Activated CD4-positive, CD25-positive, alpha-beta regulatory T cell treated with anti-CD3 and anti-CD28 coated beads, Interleukin-2, amount 50 U/mL, for 72 hours (primary cell): ENCODE measurements around the gene ARSH.
"Not testable (repeated sequence)": the region's sequence is repeated elsewhere in the genome, so short reads cannot be mapped to it uniquely, and the experiment has no call there.

Source experiments
- DNase-seq: peaks from one replicate; pipeline ENCODE4 v3.0.0; 2021

Gene ARSH, protein sequence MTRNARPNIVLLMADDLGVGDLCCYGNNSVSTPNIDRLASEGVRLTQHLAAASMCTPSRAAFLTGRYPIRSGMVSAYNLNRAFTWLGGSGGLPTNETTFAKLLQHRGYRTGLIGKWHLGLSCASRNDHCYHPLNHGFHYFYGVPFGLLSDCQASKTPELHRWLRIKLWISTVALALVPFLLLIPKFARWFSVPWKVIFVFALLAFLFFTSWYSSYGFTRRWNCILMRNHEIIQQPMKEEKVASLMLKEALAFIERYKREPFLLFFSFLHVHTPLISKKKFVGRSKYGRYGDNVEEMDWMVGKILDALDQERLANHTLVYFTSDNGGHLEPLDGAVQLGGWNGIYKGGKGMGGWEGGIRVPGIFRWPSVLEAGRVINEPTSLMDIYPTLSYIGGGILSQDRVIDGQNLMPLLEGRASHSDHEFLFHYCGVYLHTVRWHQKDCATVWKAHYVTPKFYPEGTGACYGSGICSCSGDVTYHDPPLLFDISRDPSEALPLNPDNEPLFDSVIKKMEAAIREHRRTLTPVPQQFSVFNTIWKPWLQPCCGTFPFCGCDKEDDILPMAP

DNA sequence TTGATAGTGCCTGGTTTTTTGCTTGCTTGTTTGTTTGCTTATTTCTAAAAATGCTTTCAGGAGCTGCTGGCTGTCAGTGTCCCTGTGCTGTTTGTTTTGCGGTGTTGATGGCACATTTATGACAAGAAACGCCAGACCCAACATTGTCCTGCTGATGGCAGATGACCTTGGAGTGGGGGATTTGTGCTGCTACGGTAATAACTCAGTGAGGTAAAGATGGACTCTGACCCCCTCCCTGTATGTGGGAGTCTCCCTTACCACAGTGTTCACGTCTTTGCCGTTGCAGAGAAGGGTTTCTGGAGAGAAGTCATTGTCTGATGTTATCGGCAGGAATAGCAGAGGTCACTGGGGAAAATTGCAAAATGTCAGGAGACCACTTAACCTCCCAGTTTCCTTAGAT lies at the start of gene ARSH:
ARSH (plus strand) TSS at position 52 of the 400 bp plus-strand sequence; CDS start at position 119, 67 bp downstream.
- no peak for DNase-seq

DNA sequence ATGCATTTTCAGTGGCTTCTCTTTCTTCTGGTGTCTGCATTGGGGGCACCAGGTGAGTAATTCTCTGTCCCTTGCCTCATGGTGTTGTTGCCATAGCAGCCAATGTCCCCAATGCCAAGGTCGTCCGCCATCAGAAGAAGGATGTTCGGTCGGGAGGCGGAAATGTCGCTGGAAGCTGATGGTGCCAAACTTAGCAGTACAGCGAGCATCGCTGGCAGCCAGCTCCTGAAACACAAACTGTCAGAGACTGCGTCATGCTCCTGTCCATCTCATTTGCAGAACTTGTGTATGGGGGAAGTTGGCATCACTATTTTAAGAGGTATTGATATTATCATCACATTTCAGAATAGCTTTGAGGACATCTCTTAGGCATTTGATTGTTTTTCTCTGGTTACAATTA lies 48.1 kb upstream of the ARSH start:
- no peak for DNase-seq

DNA sequence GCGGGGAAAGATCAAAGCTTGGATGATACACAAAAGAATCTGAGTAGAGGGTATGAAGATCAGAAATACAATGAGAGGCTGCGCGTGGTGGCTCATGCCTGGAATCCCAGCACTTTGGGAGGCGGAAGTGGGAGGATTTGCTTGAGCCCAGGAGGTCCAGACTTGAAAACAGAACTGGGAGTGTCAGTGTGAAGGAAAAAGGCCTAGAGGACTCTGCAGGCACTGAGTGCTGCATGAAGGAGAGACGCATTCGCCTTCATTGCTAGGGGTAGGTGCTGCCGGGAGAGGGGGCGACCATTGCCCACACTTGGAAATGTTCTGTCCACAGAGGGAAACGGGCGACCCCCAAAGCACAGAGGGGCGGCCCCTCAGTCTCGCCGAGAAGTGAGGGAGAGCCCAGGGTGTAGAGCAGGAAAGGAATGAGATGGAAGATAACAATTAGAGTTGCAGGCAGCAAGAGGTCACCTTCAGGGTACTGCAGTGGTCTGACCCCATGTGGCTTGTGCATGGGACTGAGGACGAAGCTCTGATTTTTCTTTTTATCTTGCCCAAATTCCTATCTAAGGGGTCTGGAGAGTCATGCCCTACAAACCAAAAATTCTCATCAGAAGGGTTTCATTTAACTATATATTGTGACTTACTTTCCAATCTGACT lies 45.4 kb upstream of the ARSH start:
- no peak for DNase-seq

DNA sequence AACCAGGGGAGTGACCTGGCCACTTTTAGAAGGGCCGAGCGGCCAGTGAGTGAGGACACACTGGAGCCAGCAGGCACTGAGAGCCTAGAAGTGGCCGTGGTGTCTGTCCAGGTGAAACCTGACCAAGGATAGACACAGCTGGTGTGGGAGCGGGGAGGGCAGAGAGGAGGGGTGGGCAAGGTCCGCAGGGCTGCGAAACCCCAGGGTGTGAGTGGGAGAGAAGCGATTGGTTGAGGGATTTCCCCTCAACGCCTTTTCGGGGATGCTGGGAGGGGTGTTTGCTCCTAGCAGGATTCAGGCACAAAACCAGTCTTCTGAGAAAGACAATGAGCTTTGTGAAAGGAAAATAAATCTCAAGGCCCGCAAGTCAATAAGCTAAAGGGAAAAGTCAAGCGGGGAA lies 44.0 kb upstream of the ARSH start:
- no peak for DNase-seq

DNA sequence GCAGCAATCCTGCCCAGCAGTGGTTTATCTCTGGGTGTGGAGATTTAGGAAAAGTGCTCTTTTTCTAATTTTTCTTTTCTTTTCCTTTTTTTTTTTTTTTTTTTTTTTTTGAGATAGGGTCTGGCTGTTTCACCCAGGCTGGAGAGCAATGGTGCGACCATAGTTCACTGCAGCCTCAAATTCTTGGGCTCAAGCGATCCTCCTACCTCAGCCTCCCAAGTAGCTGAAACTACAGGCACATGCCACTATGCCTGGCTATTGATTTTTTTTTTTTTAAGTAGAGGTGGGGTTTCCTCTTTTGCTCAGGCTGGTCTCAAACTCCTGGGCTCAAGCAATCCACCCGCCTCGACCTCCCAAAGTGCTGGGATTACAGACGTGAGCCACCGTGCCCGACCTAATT lies 42.9 kb upstream of the ARSH start:
- DNase-seq: not testable (repeated sequence)

DNA sequence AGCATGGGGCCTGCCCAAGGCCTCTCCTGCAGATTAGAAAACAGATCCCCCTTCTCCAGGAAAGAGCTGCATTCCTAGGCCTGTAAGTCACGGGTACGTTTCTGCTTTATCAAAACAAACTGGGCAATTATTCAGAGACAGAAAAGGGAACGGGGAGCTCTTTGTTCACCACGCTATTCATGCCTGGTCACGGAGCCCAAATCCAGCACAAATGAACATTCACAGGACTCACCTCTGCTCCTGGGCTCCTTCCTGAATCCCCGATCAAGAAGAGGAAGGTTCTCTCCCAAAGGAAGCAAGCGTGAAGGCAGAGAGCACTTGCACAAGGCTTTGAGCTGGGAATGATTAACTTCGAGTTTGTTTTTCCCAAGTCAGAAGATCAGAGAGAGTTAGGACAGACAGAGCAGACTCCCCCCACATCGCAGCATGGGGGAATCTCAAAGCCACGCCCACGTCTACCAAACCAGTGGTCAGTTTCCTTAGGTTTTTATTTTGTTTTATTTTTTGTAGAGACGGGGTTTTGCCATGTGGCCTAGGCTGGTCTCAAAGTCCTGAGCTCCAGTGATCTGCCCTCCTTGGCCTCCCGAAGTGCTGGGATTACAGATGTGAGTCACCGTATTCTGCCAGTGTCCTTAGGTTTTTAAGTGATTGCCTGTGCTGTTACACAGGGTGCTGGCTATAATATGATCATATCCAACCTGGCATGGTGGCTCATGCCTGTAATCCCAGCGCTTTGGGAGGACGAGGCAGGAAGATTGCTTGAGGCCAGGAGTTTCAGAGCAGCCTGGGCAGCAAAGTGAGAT lies 42.2 kb upstream of the ARSH start:
- DNase-seq: not testable (repeated sequence)

DNA sequence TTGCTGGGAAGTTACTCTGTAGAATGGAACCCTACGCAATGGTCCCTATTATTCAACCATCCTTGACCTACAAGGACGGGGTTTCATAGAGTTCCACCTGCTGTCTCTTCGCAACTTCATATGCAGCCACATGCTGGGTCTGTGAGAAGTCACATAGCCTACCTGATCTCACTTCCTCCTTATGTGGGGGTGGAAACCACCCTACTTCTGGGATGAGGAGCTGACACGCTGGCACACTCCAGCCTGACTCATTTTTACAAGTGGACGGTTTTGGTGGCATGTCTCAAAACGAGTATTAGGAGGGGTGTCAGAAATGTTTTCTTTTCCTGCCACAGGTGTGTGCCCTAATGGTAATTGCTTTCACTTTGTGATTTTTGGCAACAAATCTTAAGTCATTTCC lies 40.4 kb upstream of the ARSH start:
- no peak for DNase-seq

DNA sequence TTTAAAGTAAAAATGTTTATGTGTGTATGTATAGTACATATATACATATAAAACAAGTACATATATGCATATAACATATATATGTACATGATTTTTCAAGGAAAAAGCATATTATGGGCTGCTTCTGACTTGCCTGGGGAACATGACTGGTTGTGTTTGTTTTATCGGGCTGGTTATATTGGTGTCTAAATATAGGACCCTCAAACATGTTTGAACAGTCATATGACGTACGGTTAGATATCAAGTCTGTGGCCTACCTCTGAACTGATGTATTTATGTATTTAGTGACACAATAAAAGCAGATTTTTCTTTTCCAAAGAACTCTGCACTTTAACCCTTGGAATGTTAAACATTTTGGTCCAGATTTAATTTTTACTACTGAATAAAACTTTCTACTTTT lies 39.3 kb upstream of the ARSH start:
- DNase-seq: no peak

DNA sequence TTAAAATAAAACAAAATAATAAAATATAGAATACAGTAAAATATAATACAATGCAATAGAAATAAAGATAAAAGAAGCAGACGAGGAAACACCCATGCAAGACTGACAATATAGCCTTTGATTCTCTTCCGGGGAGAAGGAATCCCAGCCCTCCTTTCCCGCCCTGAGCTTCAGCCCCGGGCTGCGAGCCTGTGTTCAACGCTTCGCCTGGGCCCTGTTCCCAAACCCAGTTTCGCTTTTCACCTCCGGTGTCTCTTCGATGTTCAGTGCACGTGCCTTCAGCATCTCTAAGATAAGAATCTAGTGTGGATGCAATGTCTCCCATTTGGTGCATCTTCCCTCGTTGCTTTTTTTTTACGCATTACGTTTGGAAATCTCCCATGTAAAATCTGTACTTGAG lies 38.8 kb upstream of the ARSH start:
- no peak for DNase-seq

DNA sequence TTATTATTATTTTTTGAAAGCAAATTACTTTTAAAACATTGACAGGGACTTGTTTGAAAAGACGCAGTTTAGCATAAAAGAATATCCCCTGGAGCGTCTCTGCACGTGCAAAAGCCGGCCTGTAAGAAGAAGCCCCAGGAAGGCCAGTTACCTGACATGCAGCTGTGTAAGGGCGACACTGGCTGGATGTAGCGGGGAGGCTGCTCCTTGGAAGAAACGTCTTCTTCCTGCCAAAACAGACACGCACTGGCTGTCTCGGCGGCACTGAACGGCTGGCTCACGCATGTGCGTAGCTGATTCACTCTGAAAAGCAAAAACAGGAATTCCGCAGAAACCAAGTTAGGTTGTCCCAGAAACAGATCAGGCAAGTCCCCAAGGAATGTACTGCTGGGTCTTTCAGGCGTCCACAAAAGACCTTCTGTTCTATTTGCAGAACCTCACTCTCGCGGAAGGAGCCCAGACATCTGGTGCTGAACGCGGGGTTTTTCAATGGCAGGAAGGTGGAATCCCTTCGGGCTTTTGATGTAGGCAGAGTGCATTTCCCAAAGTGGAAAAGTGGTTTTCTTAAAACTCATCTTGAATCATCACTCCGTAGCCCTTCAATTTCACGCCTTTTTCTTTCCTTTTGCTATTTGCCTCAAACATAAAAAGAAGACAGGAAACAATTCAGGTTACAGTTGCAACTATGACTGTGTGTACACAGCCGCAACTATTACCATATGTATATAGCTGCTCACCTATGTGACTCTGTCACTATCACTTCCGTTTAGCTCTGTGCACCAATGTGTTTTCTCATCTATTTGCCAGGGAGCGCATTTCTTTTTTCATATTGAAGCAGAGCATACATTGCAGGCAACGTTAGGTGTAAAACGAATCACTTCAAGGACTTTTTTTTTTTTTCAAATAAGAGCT lies 38.1 kb upstream of the ARSH start:
- DNase-seq: no peak

DNA sequence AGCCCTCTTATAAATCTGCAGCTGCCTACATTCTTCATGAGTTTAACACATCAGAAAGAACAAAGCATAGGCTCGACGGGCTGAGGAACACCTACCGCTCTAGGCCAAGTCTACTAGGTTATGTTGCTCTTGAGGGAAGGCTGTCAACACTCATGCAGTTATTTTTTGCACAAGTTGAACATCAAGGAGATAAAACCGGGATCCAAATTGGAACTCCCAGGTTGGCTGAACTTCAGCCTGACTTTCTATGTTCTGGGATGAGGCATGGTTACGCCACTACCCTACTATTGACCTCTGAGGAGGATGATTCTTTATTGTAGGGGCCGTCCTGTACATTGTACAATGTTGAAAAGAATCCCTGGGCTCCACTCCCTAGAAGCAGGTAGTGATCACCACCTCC lies 37.3 kb upstream of the ARSH start:
- no peak for DNase-seq

DNA sequence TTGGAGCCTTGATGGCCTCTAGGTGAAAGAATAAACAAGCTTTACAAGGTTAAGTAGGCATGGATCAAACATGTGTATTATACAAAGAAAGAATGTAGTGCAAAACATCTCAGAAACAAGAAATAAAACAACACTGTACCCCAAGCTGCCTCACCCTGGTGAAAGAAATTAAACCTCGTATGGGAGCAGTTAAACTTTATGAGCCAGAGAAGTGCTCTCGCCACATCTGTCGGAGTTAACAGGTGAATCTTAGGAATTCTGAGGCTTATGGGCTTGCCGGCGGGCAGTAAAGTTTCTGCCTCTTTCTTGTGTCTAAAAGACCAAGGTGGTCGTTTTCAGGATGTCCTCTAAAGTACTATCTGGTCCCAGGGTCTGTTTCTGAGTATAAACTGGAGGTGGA lies 34.0 kb upstream of the ARSH start:
- DNase-seq: no peak

DNA sequence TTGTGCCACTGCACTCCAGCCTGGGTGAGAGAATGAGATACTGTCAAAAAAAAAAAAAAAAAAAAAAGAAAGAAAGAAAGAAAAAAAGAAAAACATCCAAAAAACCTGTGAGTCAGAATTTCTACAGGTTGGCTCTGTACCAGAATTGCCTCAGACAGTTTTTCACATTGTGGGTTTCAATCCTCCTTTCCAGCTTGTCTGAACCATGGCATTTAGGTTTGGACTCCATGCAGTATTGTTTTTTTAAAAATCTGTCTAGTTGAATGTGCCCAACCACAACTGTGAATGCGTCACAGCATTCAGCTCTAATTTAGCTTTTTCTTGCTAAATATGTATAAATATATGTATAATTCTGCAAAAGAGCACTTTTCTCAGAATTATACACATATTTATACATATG lies 31.4 kb upstream of the ARSH start:
- no peak for DNase-seq

DNA sequence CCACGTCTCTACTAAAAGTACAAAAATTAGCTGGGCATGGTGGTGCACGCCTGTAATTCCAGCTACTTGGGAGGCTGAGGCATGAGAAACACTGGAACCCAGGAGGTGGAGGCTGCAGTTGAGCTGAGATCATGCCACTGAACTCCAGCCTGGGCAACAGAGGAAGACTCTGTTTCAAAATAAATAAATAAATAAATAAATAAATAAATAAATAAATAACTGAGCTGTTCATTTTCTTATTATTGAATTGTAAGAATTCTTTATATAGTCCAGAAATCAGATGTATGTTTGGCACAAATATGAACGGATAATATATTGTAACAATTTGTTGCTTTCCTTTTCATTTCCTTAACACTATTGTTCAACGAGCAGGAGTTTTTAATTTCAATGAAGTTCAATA lies 27.7 kb upstream of the ARSH start:
- DNase-seq: not testable (repeated sequence)

DNA sequence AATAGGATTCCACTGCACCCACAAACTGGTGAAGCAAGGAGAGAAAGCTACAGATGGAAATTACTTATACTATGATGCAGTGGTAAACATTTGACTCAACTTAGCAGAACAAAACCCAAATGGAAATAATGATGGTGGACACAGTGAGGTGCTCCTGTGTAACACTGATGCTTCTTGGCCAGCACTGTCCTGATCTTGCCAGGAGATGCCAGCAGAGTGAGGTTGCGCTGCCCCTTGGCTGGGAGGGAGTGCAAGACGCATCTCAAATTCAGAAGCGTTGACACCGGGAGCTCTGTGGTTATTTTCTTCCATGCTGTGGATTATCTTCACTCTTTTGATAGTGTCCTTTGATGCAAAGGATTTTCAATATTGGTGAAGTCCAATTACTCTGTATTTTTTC lies 22.0 kb upstream of the ARSH start:
- DNase-seq: no peak

DNA sequence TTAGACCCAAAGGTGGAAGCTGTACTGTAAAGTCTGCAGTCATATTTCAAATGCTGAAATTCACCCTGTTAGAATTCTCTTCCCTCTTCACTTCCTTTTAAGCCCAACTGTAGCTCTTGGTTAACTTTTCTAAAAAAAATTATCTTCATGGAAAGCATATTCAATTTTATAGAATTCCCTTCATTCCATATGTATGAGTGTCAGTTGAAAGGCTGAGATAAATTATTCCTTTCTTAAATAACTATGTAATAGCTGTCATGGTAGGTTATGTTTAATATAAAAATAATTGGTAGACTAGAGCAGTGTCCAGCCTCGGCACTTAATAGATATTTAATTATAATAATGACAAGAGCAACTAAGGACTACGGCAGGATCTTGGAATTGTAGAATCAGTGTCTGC lies 16.8 kb upstream of the ARSH start:
- DNase-seq: no peak

DNA sequence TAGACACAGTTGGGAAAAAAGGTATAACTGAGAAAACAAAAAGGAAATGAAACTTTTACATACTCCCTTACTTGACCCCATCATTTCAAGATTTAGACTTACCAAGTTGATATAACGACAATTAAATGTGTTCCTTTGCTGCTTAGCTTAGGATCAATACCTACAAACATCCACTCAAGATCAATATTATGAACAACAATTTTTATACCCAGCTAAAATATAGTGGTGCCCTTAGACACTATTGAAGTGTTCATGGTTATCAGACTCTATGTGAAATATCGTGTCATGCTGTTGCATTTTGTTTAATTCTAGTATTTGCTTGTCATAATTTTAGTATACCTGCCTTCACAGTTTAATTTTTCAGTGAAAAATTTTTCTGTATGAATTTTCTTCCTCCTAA lies 4.2 kb downstream of the ARSH start:
- no peak for DNase-seq

DNA sequence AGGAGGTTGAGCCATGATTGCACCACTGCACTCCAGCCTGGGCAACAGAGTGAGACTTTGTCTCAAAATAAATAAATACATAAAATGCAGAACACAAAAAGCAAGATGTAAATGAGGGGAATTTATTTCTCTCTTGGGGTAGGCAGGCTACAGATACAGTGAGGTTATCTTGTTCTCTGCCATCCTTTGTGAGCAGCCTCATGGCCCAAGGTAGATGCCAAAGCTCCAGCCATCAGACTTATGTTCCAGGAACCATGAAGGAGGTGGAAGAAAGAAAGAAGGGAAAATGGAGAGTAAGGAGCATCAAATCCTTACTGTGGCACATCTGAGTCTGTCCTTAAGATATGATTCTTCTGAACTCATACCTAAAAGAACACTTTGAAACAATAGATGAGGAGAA lies 11.1 kb downstream of the ARSH start:
- DNase-seq: no peak

DNA sequence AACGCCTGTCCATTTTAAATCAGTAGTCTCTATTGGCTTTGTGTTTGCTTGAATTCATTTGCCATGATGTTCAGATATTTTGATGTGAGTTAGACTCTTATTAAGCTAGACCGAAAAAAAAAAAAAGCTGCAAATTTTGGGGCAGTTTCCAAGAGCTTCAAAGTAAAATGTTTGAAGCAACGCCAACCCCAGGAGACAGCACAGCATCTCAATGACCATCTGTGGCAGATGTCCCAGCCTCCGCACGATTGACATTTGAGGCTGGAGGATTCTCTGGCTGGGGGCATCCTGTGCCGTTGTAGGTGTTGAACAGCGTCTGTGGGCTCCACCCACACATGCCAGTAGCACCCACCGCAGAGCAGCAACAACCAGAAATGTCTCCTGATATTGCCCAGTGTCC lies 17.8 kb downstream of the ARSH start:
- DNase-seq: no peak

DNA sequence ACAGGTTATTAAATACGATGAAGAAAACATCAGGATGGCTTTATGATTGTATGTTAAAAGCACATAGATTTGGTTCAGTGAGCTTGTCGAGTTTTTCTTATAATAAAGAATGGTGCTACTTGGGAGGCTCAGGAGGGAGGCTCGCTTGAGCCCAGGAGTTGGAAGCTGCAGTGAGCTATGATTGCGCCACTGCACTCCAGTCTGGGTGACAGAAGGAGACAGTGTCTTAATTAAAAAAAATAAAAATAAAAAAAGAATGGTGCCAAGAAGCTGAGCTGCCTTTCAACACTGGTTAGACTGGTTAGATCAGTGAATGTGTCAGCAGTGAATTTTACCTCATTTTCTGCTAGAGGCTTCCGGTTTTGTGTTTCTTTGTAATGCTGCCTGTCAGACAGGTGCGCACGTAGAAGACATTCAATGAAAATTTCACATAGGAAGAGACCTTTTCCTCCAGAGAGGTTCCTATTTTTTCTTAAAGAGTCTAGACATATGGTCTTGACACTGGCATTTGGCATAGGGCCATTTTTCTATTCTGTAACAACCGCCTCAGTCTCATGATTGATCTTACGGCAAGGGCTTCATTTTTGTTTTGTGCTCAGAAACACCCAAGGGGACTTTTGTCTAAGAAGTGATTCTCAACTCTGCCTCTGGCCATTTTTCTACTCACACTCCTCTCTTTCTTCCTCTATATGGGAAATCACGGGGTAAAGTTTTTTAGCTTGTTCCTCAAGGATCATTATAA lies 19.9 kb downstream of the ARSH start:
- DNase-seq: no peak

DNA sequence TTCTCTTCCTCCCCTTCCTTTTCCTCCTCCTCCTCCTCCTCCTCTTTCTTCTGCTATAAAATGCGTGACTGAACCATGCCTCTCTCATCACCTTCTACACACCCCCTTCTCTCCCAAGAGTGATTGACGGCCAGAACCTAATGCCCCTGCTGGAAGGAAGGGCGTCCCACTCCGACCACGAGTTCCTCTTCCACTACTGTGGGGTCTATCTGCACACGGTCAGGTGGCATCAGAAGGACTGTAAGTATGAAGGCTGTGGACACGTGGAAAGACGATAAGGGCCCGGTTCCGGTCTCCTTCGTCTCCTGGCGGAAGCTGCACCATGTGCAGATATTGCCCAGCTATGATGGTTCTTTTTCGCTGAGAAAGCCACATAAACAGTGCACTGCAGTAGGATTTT lies 22.8 kb downstream of the ARSH start:
- DNase-seq: no peak

DNA sequence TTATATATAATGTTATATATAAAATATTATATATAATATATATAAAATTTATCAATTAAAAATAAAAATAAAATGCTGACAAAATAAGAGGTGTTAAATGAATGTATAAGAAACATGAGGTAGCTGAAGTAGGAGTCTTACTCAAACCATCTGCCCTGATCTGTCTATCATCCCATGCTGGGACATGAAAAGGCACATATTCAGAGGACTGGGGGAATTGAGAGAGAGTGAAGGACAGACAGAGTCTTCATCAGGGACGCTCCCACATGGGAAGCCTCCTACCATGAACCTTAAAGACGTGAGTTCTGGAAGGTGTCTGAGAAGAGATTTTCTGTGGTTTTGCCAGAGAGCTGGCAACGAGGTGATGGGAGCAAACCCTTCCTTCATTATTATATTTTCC lies 30.9 kb downstream of the ARSH start:
- no peak for DNase-seq
